A549 (cell line): ENCODE measurements around the gene RNF144A. TPM values are rescaled to one million over a fixed set of nuclear protein-coding genes. Genes with fewer than 3 reads are reported as not detected.

Experiments
- ATAC-seq, 2 experiments: fragments of 200-7000 bp in 1 of 2; fragments of >200 bp in 1 of 2; cut with Nextera tagmentation in 1 of 2; cut with Tn5 transposase in 1 of 2; 3 replicates each; pipeline versions ENCODE4 v1.8.0 to v1.9.1; 2018 to 2020; ENCODE audit warnings: mild to moderate bottlenecking in 1 of 2, moderate library complexity in 1 of 2
- CTCF ChIA-PET: fragments of 300-600 bp; sonication (Branson Sonifier 250); formaldehyde crosslinking; extraction: SDS; loops from one replicate; lab custom pipeline; 2021; ENCODE audit warnings: antibody characterized with exemption, inconsistent platforms; lab: Yijun Ruan, JAX
- POLR2A ChIA-PET: fragments of 350-600 bp; formaldehyde crosslinking; extraction: SDS; loops from one replicate; lab custom pipeline; 2021; ENCODE audit warnings: antibody characterized with exemption, inconsistent platforms; lab: Yijun Ruan, JAX
- DNase-seq, 2 experiments: peaks; one replicate each; pipeline versions ENCODE4 v3.0.0 to v3.0.0-alpha.2; 2011 to 2016; ENCODE audit warnings: low read depth in 1 of 2, low spot score in 1 of 2
- FAIRE-seq: peaks from 2 replicates; lab custom pipeline; 2011; peaks lifted over from hg19 to GRCh38; lab: Jason Lieb, UNC
- H3K27ac ChIP-seq, 2 experiments: fragments of >200 bp; sonication (Bioruptor Twin); formaldehyde crosslinking; 3 replicates each; pipeline ENCODE4 v1.5.1; 2016 to 2017
- H3K4me1 ChIP-seq: fragments of >200 bp; sonication (Bioruptor Twin); formaldehyde crosslinking; 3 replicates; pipeline ENCODE4 v1.6.1; 2016
- H3K4me2 ChIP-seq: fragments of >200 bp; sonication (Bioruptor Twin); formaldehyde crosslinking; 3 replicates; pipeline ENCODE4 v1.6.1; 2016
- H3K4me3 ChIP-seq: fragments of >200 bp; sonication (Bioruptor Twin); formaldehyde crosslinking; 3 replicates; pipeline ENCODE4 v1.5.1; 2016
- H3K9me3 ChIP-seq: fragments of >200 bp; sonication (Bioruptor Twin); formaldehyde crosslinking; 3 replicates; pipeline ENCODE4 v1.6.1; 2016
- ATOH8 ChIP-seq: fragments of 250-450 bp; sonication (Bioruptor Pico); IDR thresholded peaks from 2 replicates; pipeline ENCODE4 v1.5.0; 2020; ENCODE audit warnings: low read depth, mild to moderate bottlenecking, moderate library complexity
- BCL3 ChIP-seq: fragments of >200 bp; sonication (Bioruptor Twin); formaldehyde crosslinking; IDR thresholded peaks from 3 replicates; pipeline ENCODE4 v1.6.1; 2016
- BHLHE40 ChIP-seq: IDR thresholded peaks from 2 replicates; pipeline ENCODE4 v1.6.1; 2012; ENCODE audit warnings: low read depth, low read length, inconsistent platforms
- CBX2 ChIP-seq: fragments of 200-600 bp; sonication (generic); IDR thresholded peaks from 2 replicates; pipeline ENCODE4 v1.6.1; 2016; ENCODE audit warnings: low read depth, mild to moderate bottlenecking, borderline replicate concordance
- CBX8 ChIP-seq: fragments of 200-600 bp; sonication (generic); IDR thresholded peaks from 2 replicates; pipeline ENCODE4 v1.6.1; 2016
- EHF ChIP-seq: fragments of 250-450 bp; sonication (Bioruptor Pico); IDR thresholded peaks from 2 replicates; pipeline ENCODE4 v1.5.0; 2020; ENCODE audit warnings: mild to moderate bottlenecking
- EHMT2 ChIP-seq: fragments of 200-600 bp; sonication (generic); IDR thresholded peaks from 2 replicates; pipeline ENCODE4 v1.6.1; 2016; ENCODE audit warnings: antibody characterized with exemption, low read depth, mild to moderate bottlenecking, moderate library complexity
- EP300 ChIP-seq, 2 experiments: fragments of >200 bp; sonication (Bioruptor Twin); formaldehyde crosslinking; IDR thresholded peaks; 2 replicates in 1 of 2; 3 replicates in 1 of 2; pipeline ENCODE4 v1.6.1; 2016 to 2017
- ESRRA ChIP-seq: fragments of 150-350 bp; IDR thresholded peaks from 2 replicates; pipeline ENCODE4 v1.6.1; 2014; ENCODE audit warnings: mild to moderate bottlenecking, low read length, borderline replicate concordance
- FOSL2 ChIP-seq, 2 experiments: fragments of 450-650 bp in 1 of 2; fragments of >200 bp in 1 of 2; sonication (Bioruptor Twin) in 1 of 2; formaldehyde crosslinking; IDR thresholded peaks; 2 replicates each; pipeline versions ENCODE4 v1.5.0 to v1.6.1; 2016 to 2020; ENCODE audit warnings: mild to moderate bottlenecking in 1 of 2, moderate library complexity in 1 of 2
- HOXB5 ChIP-seq: fragments of 250-450 bp; sonication (Bioruptor Pico); IDR thresholded peaks from 2 replicates; pipeline ENCODE4 v1.5.0; 2020; ENCODE audit warnings: mild to moderate bottlenecking, moderate library complexity
- KDM5A ChIP-seq: fragments of 200-600 bp; sonication (generic); IDR thresholded peaks from 2 replicates; pipeline ENCODE4 v1.6.1; 2016; ENCODE audit warnings: antibody characterized with exemption, mild to moderate bottlenecking
- MAX ChIP-seq: IDR thresholded peaks from 2 replicates; pipeline ENCODE4 v1.6.1; 2012
- MAZ ChIP-seq: fragments of 150-350 bp; IDR thresholded peaks from 2 replicates; pipeline ENCODE4 v1.6.1; 2014; ENCODE audit warnings: antibody characterized with exemption, low read depth, low read length, borderline replicate concordance
- POLR2A ChIP-seq: IDR thresholded peaks from 2 replicates; pipeline ENCODE4 v1.6.1; 2012; ENCODE audit warnings: mild to moderate bottlenecking, low read length
- RARB ChIP-seq: fragments of 250-450 bp; sonication (Bioruptor Pico); IDR thresholded peaks from 2 replicates; pipeline ENCODE4 v1.8.0; 2021; ENCODE audit warnings: mild to moderate bottlenecking, moderate library complexity
- TP53 ChIP-seq: fragments of 250-450 bp; sonication (Bioruptor Pico); IDR thresholded peaks from 2 replicates; pipeline ENCODE4 v1.5.0; 2021; ENCODE audit warnings: mild to moderate bottlenecking, moderate library complexity
- ZC3H11A ChIP-seq: fragments of 450-650 bp; IDR thresholded peaks from 2 replicates; pipeline ENCODE4 v1.6.1; 2014; ENCODE audit warnings: antibody characterized with exemption, mild to moderate bottlenecking
- ZFP36 ChIP-seq: fragments of 450-650 bp; IDR thresholded peaks from 2 replicates; pipeline ENCODE4 v1.6.1; 2014; ENCODE audit warnings: borderline replicate concordance; ENCODE audit not compliant: partially characterized antibody
- WGBS: methylation state at CpG from one replicate; pipeline ENCODE4 v1.1.6; 2017; ENCODE audit errors: missing lambda C conversion rate; 5-methylcytosine and 5-hydroxymethylcytosine counted together
- polyA plus RNA-seq, 4 experiments: library from polyadenylated mRNA; depleted of rRNA in 3 of 4; stranded (reverse); fragments of >200 nt; fragmentation: RNase III in 1 of 4; extraction: RNeasy Plus Mini Kit Qiagen cat#74134 plus additional on column Dnase treatment in 1 of 4; gene quantifications; 2 replicates in 3 of 4; 3 replicates in 1 of 4; pipeline ENCODE4 v1.2.3, GENCODE V29; 2011 to 2017

The RNF144A gene
- polyA plus RNA-seq, 2 of the 4 experiments (the other 2 are of a cell fraction) = 4.4 to 9.6 TPM

GRCh38 chr2:7084601-7085000 lies 167.4 kb downstream of the RNF144A start (continued):
- TF ChIP-seq BCL3 (no peak), ESRRA (no peak), ZC3H11A (no peak), CBX2 (no peak), ATOH8 (no peak), ZFP36 (no peak), BHLHE40 (no peak)

GRCh38 chr2:7089284-7089683 lies 172.1 kb downstream of the RNF144A start:
- Histone ChIP-seq H3K4me3 (no peak overlapping the region), H3K27ac (no peak overlapping the region), H3K9me3 (peaks cover 8% of the 10 kb centered on the region; the same call in 2 of the 3 replicates), H3K4me2 (no peak overlapping the region), H3K4me1 (no peaks in the 10 kb centered on the region)
- POLR2A ChIA-PET = no interaction called here
- CTCF ChIA-PET = interaction anchor here (0.9 to 1.0 kb wide), 2 partner anchors 9 to 44 kb away, joined by 3 to 5 read pairs; no protein-coding TSS in a partner anchor
- no peak for DNase-seq
- 66% methylated on average over 16 of the region's 16 CpGs for WGBS
- TF ChIP-seq EHF (CRISPR knock-in tag) (no peak), ESRRA (no peak), EP300 (IDR thresholded peaks at IDR 0.05) (no peak), FOSL2 (IDR thresholded peaks at IDR 0.05) (no peak), FOSL2 (CRISPR knock-in tag; IDR thresholded peaks at IDR 0.05) (no peak), EHMT2 (no peak), POLR2A (no peak), BCL3 (no peak), HOXB5 (CRISPR knock-in tag) (no peak), MAX (no peak)
- no peak for ATAC-seq
- no peak for FAIRE-seq

GRCh38 chr2:7089898-7090510 lies 172.8 kb downstream of the RNF144A start:
- Histone ChIP-seq H3K4me3 (no peak overlapping the region), H3K27ac (no peak overlapping the region), H3K4me1 (no peaks in the 10 kb centered on the region), H3K4me2 (no peak overlapping the region), H3K9me3 (peaks cover 4% of the 10 kb centered on the region; the same call in 1 of the 3 replicates)
- 64% methylated on average over 20 of the region's 26 CpGs for WGBS
- no peak for FAIRE-seq
- POLR2A ChIA-PET = no interaction called here
- no peak for DNase-seq
- ATAC-seq = no peak
- no peak for TF ChIP-seq MAX
- no peak for TF ChIP-seq CBX8
- no peak for TF ChIP-seq CBX2
- TF ChIP-seq MAZ = no peak
- TF ChIP-seq BCL3 = no peak
- no peak for TF ChIP-seq POLR2A
- no peak for TF ChIP-seq RARB
- TF ChIP-seq ZFP36 = no peak
- no peak for TF ChIP-seq KDM5A
- TF ChIP-seq TP53 (CRISPR knock-in tag) = no peak
- TF ChIP-seq, all 56 proteins: peak for 0
- CTCF ChIA-PET = interaction anchor here (0.9 to 1.0 kb wide), 2 partner anchors 8 to 45 kb away, joined by 3 to 5 read pairs; no protein-coding TSS in a partner anchor
